TTC549 (cell line): Measurements from ENCODE around the gene FHL1.
"Not testable (repeated sequence)": the region's sequence is repeated elsewhere in the genome, so short reads cannot be mapped to it uniquely, and the experiment has no call there.

ENCODE experiments used
- FAIRE-seq: peaks from 2 replicates; lab custom pipeline; 2012; peaks lifted over from hg19 to GRCh38; lab: Jason Lieb, UNC

FHL1 gene

GRCh38 chrX:136147315-136147901, at the start of gene FHL1:
TSS of gene FHL1 (plus strand) at chrX:136147533.
- no peak for FAIRE-seq

- no peak for FAIRE-seq
These were observed 49.2 kb upstream of the FHL1 start for GRCh38 chrX:136097871-136098805.

- FAIRE-seq: no peak
These were observed 42.4 kb upstream of the FHL1 start for GRCh38 chrX:136104936-136105335.

- FAIRE-seq: no peak
These were observed 40.3 kb upstream of the FHL1 start for GRCh38 chrX:136106920-136107528.

GRCh38 chrX:136108905-136109304, 38.4 kb upstream of the FHL1 start:
- not testable (repeated sequence) for FAIRE-seq

GRCh38 chrX:136112286-136112685, 35.0 kb upstream of the FHL1 start:
- FAIRE-seq: no peak

GRCh38 chrX:136112778-136113177, 34.6 kb upstream of the FHL1 start:
- FAIRE-seq: no peak

GRCh38 chrX:136115126-136115903, 32.0 kb upstream of the FHL1 start:
- FAIRE-seq: no peak

- no peak for FAIRE-seq
These were observed 31.4 kb upstream of the FHL1 start for GRCh38 chrX:136115904-136116297.

- no peak for FAIRE-seq
These were observed 25.5 kb upstream of the FHL1 start for GRCh38 chrX:136121788-136122187.

GRCh38 chrX:136122207-136122606, 25.1 kb upstream of the FHL1 start:
- FAIRE-seq: no peak

GRCh38 chrX:136125106-136125505, 22.2 kb upstream of the FHL1 start:
- no peak for FAIRE-seq

GRCh38 chrX:136126371-136126770, 21.0 kb upstream of the FHL1 start:
- no peak for FAIRE-seq

- FAIRE-seq: no peak
These were observed 20.4 kb upstream of the FHL1 start for GRCh38 chrX:136126872-136127406.

GRCh38 chrX:136128743-136129142, 18.6 kb upstream of the FHL1 start:
- no peak for FAIRE-seq

- no peak for FAIRE-seq
These were observed 16.2 kb upstream of the FHL1 start for GRCh38 chrX:136130931-136131833.

- FAIRE-seq: no peak
These were observed 8.4 kb upstream of the FHL1 start for GRCh38 chrX:136138939-136139338.

GRCh38 chrX:136141569-136141968, 5.8 kb upstream of the FHL1 start:
- FAIRE-seq: no peak

GRCh38 chrX:136142592-136142991, 4.7 kb upstream of the FHL1 start:
- no peak for FAIRE-seq

- FAIRE-seq: no peak
These were observed 3.6 kb upstream of the FHL1 start for GRCh38 chrX:136143711-136144110.
